OCI-LY7 (cell line): ENCODE data around the gene CD81. TPM values are rescaled to one million over a fixed set of nuclear protein-coding genes. Genes with fewer than 3 reads are reported as not detected.
"Not testable (repeated sequence)": the region's sequence is repeated elsewhere in the genome, so short reads cannot be mapped to it uniquely, and the experiment has no call there.

Experiments
- BruUV-seq: library from RNA; stranded (reverse); fragments of 400-500 nt; replicated peaks from 2 replicates; lab custom pipeline; 2021; lab: Mats Ljungman, UMichigan
- CTCF ChIA-PET: fragments of 300-600 bp; sonication (Branson Sonifier 250); formaldehyde crosslinking; loops from one replicate; lab custom pipeline; 2022; ENCODE audit warnings: antibody characterized with exemption; ENCODE audit not compliant: unreplicated experiment; lab: Charles Lee
- POLR2A ChIA-PET: fragments of 300-600 bp; sonication (Branson Sonifier 250); formaldehyde crosslinking; loops from one replicate; lab custom pipeline; 2022; ENCODE audit warnings: antibody characterized with exemption; lab: Charles Lee
- DNase-seq: peaks from one replicate; pipeline ENCODE4 v3.0.0-alpha.2; 2015; ENCODE audit warnings: low spot score
- H2AFZ ChIP-seq: fragments of 200-600 bp; sonication (generic), shearing (Covaris generic); 2 replicates; pipeline ENCODE4 v1.6.1; 2014; ENCODE audit warnings: mild to moderate bottlenecking, antibody characterized with exemption, low read length, moderate library complexity
- H3K27ac ChIP-seq: fragments of 200-600 bp; sonication (generic); 2 replicates; pipeline ENCODE4 v1.5.1; 2014; ENCODE audit warnings: mixed run types, low read depth, mild to moderate bottlenecking, moderate library complexity, low read length, inconsistent platforms; ENCODE audit not compliant: poor library complexity, severe bottlenecking
- H3K36me3 ChIP-seq: fragments of 200-600 bp; sonication (generic); 2 replicates; pipeline ENCODE4 v1.6.1; 2014; ENCODE audit warnings: mild to moderate bottlenecking, antibody characterized with exemption, low read length, moderate library complexity, mixed read lengths; ENCODE audit not compliant: insufficient read depth
- H3K4me1 ChIP-seq: fragments of 200-600 bp; sonication (generic); 2 replicates; pipeline ENCODE4 v1.5.1; 2014; ENCODE audit warnings: mild to moderate bottlenecking, low read length; ENCODE audit not compliant: insufficient read depth, poor library complexity, severe bottlenecking
- H3K4me2 ChIP-seq: fragments of 200-600 bp; sonication (generic); 2 replicates; pipeline ENCODE4 v1.6.1; 2014; ENCODE audit warnings: mild to moderate bottlenecking, low read length
- H3K4me3 ChIP-seq: fragments of 200-600 bp; sonication (generic); 2 replicates; pipeline ENCODE4 v1.5.1; 2014; ENCODE audit warnings: mild to moderate bottlenecking, low read depth, low read length; ENCODE audit not compliant: poor library complexity, severe bottlenecking
- H3K79me2 ChIP-seq: fragments of 200-600 bp; sonication (generic); 2 replicates; pipeline ENCODE4 v1.6.1; 2016; ENCODE audit warnings: low read depth, mild to moderate bottlenecking, low read length, moderate library complexity, mixed read lengths; ENCODE audit not compliant: insufficient read depth
- H3K9me2 ChIP-seq: fragments of 200-600 bp; sonication (generic); 2 replicates; pipeline ENCODE4 v1.6.1; 2016; ENCODE audit warnings: mild to moderate bottlenecking, low read length, mixed read lengths; ENCODE audit not compliant: insufficient read depth
- H3K9me3 ChIP-seq: fragments of 200-600 bp; sonication (generic); 2 replicates; pipeline ENCODE4 v1.6.1; 2014; ENCODE audit warnings: mild to moderate bottlenecking, mixed run types, low read length, mixed read lengths
- H4K20me1 ChIP-seq: fragments of 200-600 bp; sonication (generic); 2 replicates; pipeline ENCODE4 v1.6.1; 2014; ENCODE audit warnings: mild to moderate bottlenecking, antibody characterized with exemption, low read length, moderate library complexity, mixed read lengths; ENCODE audit not compliant: insufficient read depth
- CTCF ChIP-seq: fragments of 200-600 bp; sonication (generic); conservative IDR thresholded peaks from 2 replicates; pipeline ENCODE4 v1.5.1; 2014; ENCODE audit warnings: mild to moderate bottlenecking, antibody characterized with exemption, low read length, moderate library complexity, mixed read lengths
- EZH2phosphoT487 ChIP-seq: fragments of 200-600 bp; sonication (generic); IDR thresholded peaks from 2 replicates; pipeline ENCODE4 v1.6.1; 2018; ENCODE audit warnings: low read depth, borderline replicate concordance, mild to moderate bottlenecking, mixed run types, antibody characterized with exemption, low read length, moderate library complexity, mixed read lengths
- intact Hi-C: fragments of 100-400 bp; cut with micrococcal nuclease; formaldehyde crosslinking; loops from one replicate; pipeline ENCODE4 v1.10.0; 2022; ENCODE audit not compliant: unreplicated experiment
- total RNA-seq, 2 experiments: library from RNA; depleted of rRNA in 1 of 2; stranded (reverse); fragments of >200 nt in 1 of 2; shearing (Covaris generic) in 1 of 2; gene quantifications; 2 replicates each; pipeline ENCODE4 v1.2.3, GENCODE V29; 2014 to 2022

CD81 gene
- total RNA-seq, 2 experiments from 2014 or later = 290 to 343 TPM

- Histone ChIP-seq H3K4me2 (no peak overlapping the region), H3K4me1 (no peaks in the 10 kb centered on the region), H3K79me2 (no peaks in the 10 kb centered on the region), H3K4me3 (no peak overlapping the region), H3K36me3 (no peaks in the 10 kb centered on the region), H3K27ac (no peak overlapping the region), H2AFZ (no peak overlapping the region), H4K20me1 (no peaks in the 10 kb centered on the region), H3K9me3 (no peaks in the 10 kb centered on the region), H3K9me2 (no peaks in the 10 kb centered on the region)
- ChIA-PET POLR2A (interaction anchor here (0.6 kb wide), 1 partner anchor 548 kb away, joined by 3 read pairs; no protein-coding TSS in a partner anchor), CTCF (no interaction called here)
- no TSS peak for BruUV-seq
- DNase-seq = no peak
- TF ChIP-seq EZH2phosphoT487 = no peak
- TF ChIP-seq CTCF = no peak
- intact Hi-C loops = loop anchor here (10.0 kb wide), 1 partner anchor 68 kb away; no protein-coding TSS in a partner anchor
These were observed 24.7 kb upstream of the CD81 start for GRCh38 chr11:2352420-2352819.

GRCh38 chr11:2355000-2355644 is 22.0 kb upstream of the CD81 start:
- Histone ChIP-seq H3K9me2 (no peaks in the 10 kb centered on the region), H3K4me3 (no peak overlapping the region), H3K27ac (no peak overlapping the region), H2AFZ (no peak overlapping the region), H3K4me1 (no peaks in the 10 kb centered on the region), H3K4me2 (no peak overlapping the region), H3K36me3 (no peaks in the 10 kb centered on the region), H4K20me1 (no peaks in the 10 kb centered on the region), H3K79me2 (no peaks in the 10 kb centered on the region), H3K9me3 (no peaks in the 10 kb centered on the region)
- TF ChIP-seq CTCF (no peak), EZH2phosphoT487 (no peak)
- no TSS peak for BruUV-seq
- intact Hi-C loops = loop anchor here (10.0 kb wide), 1 partner anchor 70 kb away; no protein-coding TSS in a partner anchor
- ChIA-PET POLR2A (no interaction called here), CTCF (no interaction called here)
- no peak for DNase-seq

- no peak for DNase-seq
- H3K27ac ChIP-seq = no peak overlapping the region
- H4K20me1 ChIP-seq = no peaks in the 10 kb centered on the region
- H3K9me2 ChIP-seq = no peaks in the 10 kb centered on the region
- ChIA-PET CTCF (no interaction called here), POLR2A (interaction anchor here (0.6 kb wide), 1 partner anchor 58 kb away, joined by 3 read pairs; no protein-coding TSS in a partner anchor)
- H3K4me2 ChIP-seq = no peak overlapping the region
- no peak for TF ChIP-seq CTCF
- TF ChIP-seq EZH2phosphoT487 = no peak
- H3K79me2 ChIP-seq = no peaks in the 10 kb centered on the region
- no peaks in the 10 kb centered on the region for H3K4me1 ChIP-seq
- H2AFZ ChIP-seq = no peak overlapping the region
- no peaks in the 10 kb centered on the region for H3K36me3 ChIP-seq
- H3K9me3 ChIP-seq = no peaks in the 10 kb centered on the region
- no peak overlapping the region for H3K4me3 ChIP-seq
- intact Hi-C loops = loop anchor here (10.0 kb wide), 1 partner anchor 72 kb away; no protein-coding TSS in a partner anchor
- BruUV-seq = no TSS peak
These were observed 19.9 kb upstream of the CD81 start for GRCh38 chr11:2357246-2357645.

- H3K4me2 ChIP-seq, H3K4me1 ChIP-seq, H3K36me3 ChIP-seq, BruUV-seq, H3K9me2 ChIP-seq, H3K9me3 ChIP-seq, CTCF ChIA-PET, H3K27ac ChIP-seq, H2AFZ ChIP-seq, H3K4me3 ChIP-seq, DNase-seq, H3K79me2 ChIP-seq, H4K20me1 ChIP-seq: not testable (repeated sequence)
- intact Hi-C loops = loop anchor here (10.0 kb wide), 1 partner anchor 73 kb away; no protein-coding TSS in a partner anchor
- POLR2A ChIA-PET = interaction anchor here (0.6 kb wide), 1 partner anchor 58 kb away, joined by 3 read pairs; no protein-coding TSS in a partner anchor
These were observed 19.5 kb upstream of the CD81 start for GRCh38 chr11:2357651-2358050.
